Right kidney (tissue), 1 donor: Measurements from ENCODE around the gene KLKB1.
"Not testable (repeated sequence)": the region's sequence is repeated elsewhere in the genome, so short reads cannot be mapped to it uniquely, and the experiment has no call there.

Source experiments
- DNase-seq: peaks from one replicate; pipeline ENCODE4 v3.0.0-alpha.2; 2016

The KLKB1 gene

GRCh38 chr4:186227744-186228513 lies 622 bp downstream of the KLKB1 start:
- DNase-seq, result no peak

- no peak for DNase-seq
Measured at GRCh38 chr4:186228514-186228894, 1.2 kb downstream of the KLKB1 start.

DNA sequence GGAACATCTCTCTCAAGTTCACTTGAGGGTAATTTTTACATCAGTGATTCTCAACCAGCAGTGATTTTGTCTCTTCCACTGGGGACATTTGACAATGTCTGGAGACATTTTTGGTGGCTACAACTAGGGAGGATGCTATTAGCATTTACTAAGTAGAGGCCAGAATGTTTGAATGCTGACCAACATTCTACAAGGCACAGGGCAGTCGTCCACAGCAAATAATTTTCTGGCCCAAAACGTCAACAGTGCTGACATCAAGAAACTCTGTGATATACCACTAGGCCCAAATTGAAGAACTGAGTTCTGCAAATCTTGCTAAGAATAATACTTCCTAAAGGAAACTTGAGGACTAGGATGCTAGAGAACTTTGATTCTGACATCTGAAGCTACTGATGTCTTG lies 7.1 kb downstream of the KLKB1 start:
- DNase-seq, result no peak

DNA sequence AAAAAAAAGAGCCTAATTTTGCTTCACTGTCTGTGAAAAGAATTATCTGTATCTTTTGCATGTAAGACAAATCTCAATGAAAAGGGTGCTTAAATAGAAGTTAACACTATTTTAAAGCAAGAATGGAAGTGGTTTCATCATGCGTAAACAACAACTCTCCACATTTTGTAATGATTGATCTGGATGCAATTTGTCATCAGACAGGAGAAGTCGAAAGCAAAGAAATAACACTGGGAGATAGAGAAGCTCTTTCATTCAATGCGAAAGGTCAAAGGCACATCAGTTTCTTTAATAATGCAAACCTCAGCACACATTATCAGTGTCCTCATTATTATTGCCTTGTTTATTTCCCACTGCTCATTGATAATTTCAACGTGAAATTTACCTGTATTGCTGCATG lies 8.8 kb downstream of the KLKB1 start:
- DNase-seq, result no peak

- DNase-seq, result no peak
Measured at GRCh38 chr4:186240452-186240847, 13.1 kb downstream of the KLKB1 start.

DNA sequence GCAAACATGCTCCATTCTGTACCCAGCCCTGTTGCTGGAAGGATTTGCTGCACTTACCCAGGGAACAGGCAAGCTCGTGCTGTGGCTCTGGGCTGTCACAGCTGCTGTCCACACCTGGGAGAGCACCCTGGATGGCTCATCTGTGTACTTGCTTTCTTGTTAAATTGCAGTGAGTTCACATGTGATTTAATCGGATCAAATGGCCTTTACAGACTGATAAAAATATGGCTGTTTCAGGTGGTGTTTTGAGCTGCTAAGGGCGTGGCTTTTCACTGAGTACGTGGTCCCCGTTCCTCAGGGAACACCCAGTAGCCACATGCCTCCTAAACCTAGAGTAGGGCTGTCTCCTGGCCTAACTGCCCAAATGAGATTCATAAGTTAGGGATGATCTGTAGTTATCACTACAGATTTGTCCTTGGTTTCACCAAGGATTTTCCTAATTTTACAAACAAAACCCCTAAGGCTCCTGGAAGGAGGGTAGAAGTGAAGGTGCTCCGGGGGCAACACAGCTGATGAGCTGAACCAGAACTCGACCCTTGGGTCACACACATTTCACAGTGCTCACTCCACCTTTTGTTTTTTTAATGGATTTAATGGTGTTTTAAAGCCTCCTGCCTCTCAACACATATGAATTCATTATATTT lies 13.7 kb downstream of the KLKB1 start:
- no peak for DNase-seq

- DNase-seq, result no peak
Measured at GRCh38 chr4:186241616-186242015, 14.3 kb downstream of the KLKB1 start.

DNA sequence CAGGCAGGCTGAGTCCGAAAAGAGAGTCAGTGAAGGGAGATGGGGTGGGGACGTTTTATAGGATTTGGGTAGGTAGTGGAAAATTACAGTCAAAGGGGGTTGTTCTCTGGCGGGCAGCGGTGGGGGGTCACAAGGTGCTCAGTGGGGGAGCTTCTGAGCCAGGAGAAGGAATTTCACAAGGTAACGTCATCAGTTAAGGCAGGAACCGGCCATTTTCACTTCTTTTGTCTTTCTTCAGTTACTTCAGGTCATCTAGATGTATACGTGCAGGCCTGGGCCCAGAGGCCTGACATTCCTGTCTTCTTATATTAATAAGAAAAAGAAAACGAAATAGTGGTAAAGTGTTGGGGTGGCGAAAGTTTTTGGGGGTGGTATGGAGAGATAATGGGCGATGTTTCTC lies 14.7 kb downstream of the KLKB1 start:
- not testable (repeated sequence) for DNase-seq

DNA sequence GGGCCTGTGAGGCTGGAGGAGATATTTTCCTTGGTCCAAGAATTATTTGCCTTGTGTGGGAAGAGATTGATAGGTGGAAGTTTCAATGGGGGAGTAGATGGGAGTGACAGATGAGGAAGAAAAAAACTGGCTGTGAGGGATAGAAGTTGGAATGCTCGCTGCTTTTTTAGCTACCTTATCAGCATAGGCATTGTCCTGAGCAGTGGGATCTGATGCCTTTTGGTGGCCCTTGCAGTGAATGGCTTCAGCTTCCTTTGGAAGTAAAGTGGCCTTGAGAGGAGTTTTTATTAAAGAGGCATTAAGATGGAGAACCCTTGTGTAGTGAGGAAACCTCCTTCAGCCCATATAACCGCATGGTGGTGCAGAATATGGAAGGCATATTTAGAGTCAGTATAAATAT lies 16.0 kb downstream of the KLKB1 start:
- no peak for DNase-seq

DNA sequence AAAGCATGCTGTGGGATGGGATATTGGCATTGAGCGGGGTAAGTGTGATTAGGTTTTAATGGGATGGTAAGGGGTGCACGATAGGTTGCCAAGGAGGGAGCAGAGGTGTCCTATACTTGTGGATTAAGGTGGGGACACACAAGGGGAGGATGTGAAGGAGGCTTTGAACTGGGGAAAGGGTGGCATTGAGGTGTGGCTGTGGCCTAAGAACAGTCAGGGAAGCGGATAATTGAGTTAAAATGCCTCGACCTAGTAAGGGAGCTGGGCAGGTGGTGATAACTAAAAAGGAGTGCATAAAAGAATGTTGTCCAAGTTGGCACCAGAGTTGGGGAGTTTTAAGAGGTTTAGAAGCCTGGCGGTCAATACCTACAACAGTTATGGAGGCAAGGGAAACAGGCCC lies 17.5 kb downstream of the KLKB1 start:
- no peak for DNase-seq

DNA sequence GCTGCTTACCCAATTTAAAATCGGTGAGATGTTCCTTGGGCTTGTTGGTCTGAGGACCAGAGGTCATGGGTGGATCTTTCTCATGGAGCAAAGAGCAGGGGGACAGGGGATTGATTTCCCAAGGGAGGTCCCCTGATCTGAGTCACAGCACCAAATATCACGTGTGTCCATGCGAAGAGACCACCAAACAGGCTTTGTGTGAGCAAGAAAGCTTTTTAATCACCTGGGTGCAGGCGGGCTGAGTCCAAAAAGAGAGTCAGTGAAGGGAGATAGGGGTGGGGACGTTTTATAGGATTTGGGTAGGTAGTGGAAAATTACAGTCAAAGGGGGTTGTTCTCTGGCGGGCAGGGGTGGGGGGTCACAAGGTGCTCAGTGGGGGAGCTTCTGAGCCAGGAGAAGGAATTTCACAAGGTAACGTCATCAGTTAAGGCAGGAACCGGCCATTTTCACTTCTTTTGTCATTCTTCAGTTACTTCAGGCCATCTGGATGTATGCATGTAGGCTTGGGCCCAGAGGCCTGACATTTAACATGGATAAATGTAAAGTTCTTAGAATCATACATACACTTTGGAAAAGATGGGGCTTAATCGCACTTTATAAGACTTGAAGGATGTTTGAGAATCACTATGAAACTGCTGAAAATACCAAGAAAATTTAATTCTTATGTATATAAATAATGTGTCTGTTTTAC lies 19.9 kb downstream of the KLKB1 start:
- not testable (repeated sequence) for DNase-seq

DNA sequence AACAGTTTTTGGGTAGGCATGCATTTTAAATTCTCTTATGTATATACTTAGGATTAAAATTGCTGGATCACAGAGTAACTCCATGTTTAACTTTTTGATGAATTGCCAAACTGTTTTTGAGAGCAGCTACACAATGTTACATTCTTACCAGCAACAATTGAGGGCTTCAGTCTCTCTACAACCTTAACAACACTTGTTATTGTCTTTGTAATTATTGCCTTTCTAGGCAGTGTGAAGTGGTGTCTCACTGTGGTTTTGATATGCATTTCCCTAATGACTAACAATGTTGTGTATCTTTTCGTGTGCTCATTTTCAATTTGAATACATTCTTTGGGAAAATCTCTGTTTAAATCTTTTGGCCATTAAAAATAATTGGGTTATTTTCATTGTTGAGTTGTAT lies 21.3 kb downstream of the KLKB1 start:
- DNase-seq, result no peak

GRCh38 chr4:186249785-186250754 lies 22.8 kb downstream of the KLKB1 start:
- DNase-seq, result no peak

GRCh38 chr4:186250760-186251159 lies 23.5 kb downstream of the KLKB1 start:
- no peak for DNase-seq

- no peak for DNase-seq
Measured at GRCh38 chr4:186255122-186255521, 27.8 kb downstream of the KLKB1 start.

- no peak for DNase-seq
Measured at GRCh38 chr4:186258216-186258811, 31.0 kb downstream of the KLKB1 start.

DNA sequence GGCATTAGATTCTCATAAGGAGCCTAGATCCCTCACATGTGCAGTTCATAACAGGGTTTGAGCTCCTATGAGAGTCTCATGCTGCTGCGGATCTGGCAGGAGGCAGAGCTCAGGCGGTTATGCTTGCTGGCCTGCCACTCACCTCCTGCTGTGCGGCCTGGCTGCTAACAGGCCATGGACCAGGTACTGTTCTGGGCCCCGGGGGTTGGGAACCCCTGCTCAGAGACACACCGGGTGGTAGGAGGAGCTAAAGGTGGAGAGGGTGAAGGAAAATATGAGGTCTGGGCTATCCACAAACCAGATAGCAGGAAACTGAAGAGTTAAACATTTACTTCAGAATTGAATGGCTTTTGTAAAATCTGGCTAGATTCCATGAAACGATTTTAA lies 32.8 kb downstream of the KLKB1 start:
- DNase-seq, result no peak

DNA sequence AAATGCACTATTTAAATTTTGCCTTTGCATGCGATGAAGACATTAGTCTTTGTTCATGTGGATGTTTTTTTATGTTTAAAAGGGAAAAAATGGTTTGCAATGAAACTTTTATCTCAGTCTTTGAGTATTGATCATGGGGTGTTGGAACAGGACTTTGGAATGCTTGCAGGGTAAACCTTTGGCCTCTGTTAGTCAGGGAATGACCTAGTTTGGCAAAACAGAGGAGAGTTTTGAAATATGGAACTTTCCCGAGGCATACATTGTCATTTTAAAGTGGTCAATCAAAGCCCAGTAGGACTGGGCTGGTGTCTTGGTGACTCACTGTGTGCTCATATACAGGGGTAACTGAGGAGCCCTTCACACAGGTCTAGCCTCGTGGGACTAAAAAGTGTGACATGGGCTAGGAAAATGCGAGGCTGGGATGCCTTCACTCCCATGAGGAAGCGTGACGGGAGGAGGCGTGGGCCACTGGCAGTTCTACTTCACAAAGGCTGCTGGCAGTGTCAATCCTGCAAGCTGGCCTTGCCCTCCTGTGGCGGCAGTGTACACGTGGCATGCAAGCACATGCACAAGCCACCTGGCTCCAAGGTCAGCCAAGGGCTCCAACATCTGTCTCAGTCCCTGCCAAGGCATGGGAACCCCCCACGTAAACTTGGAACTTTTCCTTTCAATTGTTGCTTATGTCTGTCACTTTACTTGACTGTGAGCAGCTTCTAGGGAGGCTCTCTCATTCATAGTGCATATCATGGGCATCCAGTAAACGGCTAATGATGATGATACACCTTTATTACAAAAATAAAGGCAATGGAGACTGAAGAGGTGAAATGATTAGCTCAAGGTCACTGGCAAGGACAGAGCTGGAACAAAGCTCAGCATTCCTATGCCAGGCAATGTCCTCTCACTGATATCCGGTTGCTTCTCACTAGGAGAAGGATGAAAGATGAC lies 33.5 kb downstream of the KLKB1 start:
- no peak for DNase-seq

DNA sequence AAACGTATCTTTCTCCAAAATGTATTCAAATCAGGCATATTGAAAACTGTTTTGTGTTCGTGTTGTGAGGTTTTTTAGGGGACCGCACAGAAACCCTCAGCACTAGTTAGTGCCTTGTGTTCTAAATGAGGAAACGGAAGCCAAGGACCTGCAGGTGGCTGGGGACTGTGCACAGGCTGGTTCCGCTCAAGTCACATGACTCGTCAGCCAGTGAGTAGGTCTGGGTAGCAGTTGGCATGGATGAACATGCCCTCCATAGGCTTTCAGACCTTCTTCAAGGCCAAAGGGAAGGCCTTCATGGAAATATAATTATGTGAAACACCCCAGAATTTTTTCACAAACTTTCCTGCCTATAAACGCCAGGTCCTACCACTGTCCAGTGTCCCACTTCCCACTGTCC lies 37.4 kb downstream of the KLKB1 start:
- DNase-seq, result no peak

- DNase-seq, result not testable (repeated sequence)
Measured at GRCh38 chr4:186265250-186265649, 37.9 kb downstream of the KLKB1 start.
